PC-3 (cell line): ENCODE measurements around the gene NPLOC4. TPM values are rescaled to one million over a fixed set of nuclear protein-coding genes. Genes with fewer than 3 reads are reported as not detected.
A peak's percentile ranks its signal among the peaks of the same experiment; 100 is the strongest.
"Not testable (repeated sequence)": the region's sequence is repeated elsewhere in the genome, so short reads cannot be mapped to it uniquely, and the experiment has no call there.

ENCODE experiments used
- ATAC-seq: fragments of 200-7000 bp; cut with Tn5 transposase; 2 replicates; pipeline ENCODE4 v1.9.1; 2020; ENCODE audit warnings: mild to moderate bottlenecking, moderate library complexity
- BruUV-seq: library from RNA; stranded (reverse); fragments of 400-500 nt; replicated peaks from 2 replicates; lab custom pipeline; 2021; lab: Mats Ljungman, UMichigan
- CTCF ChIA-PET: fragments of 300-600 bp; sonication (Branson Sonifier 250); formaldehyde crosslinking; loops from one replicate; lab custom pipeline; 2022; ENCODE audit warnings: antibody characterized with exemption; lab: Charles Lee
- POLR2A ChIA-PET: fragments of 300-600 bp; sonication (Branson Sonifier 250); formaldehyde crosslinking; loops from one replicate; lab custom pipeline; 2022; ENCODE audit warnings: antibody characterized with exemption; ENCODE audit not compliant: unreplicated experiment; lab: Charles Lee
- DNase-seq: peaks from one replicate; pipeline ENCODE4 v3.0.0-alpha.2; 2015
- H2AFZ ChIP-seq: fragments of 300-600 bp; sonication (generic); 2 replicates; pipeline ENCODE4 v1.6.0; 2016; ENCODE audit warnings: antibody characterized with exemption, low read length
- H3F3A ChIP-seq: fragments of 300-600 bp; sonication (generic); one replicate; pipeline ENCODE4 v1.6.0; 2017; ENCODE audit warnings: antibody characterized with exemption, low read length, control low read depth, mild to moderate bottlenecking; ENCODE audit not compliant: unreplicated experiment
- H3K27ac ChIP-seq: fragments of 300-600 bp; sonication (generic); 2 replicates; pipeline ENCODE4 v1.5.1; 2016; ENCODE audit warnings: mild to moderate bottlenecking, low read length
- H3K27me3 ChIP-seq: fragments of 300-600 bp; sonication (generic); 2 replicates; pipeline ENCODE4 v1.6.1; 2016; ENCODE audit warnings: low read length, mixed read lengths
- H3K36me3 ChIP-seq: fragments of 300-600 bp; sonication (generic); 2 replicates; pipeline ENCODE4 v1.6.1; 2016; ENCODE audit warnings: low read depth, mixed run types, low read length, mixed read lengths
- H3K4me1 ChIP-seq: fragments of 300-600 bp; sonication (generic); 2 replicates; pipeline ENCODE4 v1.5.1; 2016; ENCODE audit warnings: low read length; ENCODE audit not compliant: insufficient read depth
- H3K4me2 ChIP-seq: fragments of 300-600 bp; sonication (generic); 2 replicates; pipeline ENCODE4 v1.6.0; 2016; ENCODE audit warnings: low read length
- H3K4me3 ChIP-seq: fragments of 300-600 bp; sonication (generic); 2 replicates; pipeline ENCODE4 v1.5.1; 2016; ENCODE audit warnings: mild to moderate bottlenecking, low read length, mixed read lengths
- H3K79me2 ChIP-seq: fragments of 300-600 bp; sonication (generic); 2 replicates; pipeline ENCODE4 v1.6.1; 2017; ENCODE audit warnings: low read length, mixed read lengths
- H3K9ac ChIP-seq: fragments of 300-600 bp; sonication (generic); 2 replicates; pipeline ENCODE4 v1.6.0; 2016; ENCODE audit warnings: mild to moderate bottlenecking, low read length
- H3K9me2 ChIP-seq: fragments of 300-600 bp; sonication (generic); replicated peaks from 2 replicates; pipeline ENCODE4 v1.6.1; 2016; ENCODE audit warnings: mixed run types, low read length, mixed read lengths
- H3K9me3 ChIP-seq: fragments of 300-600 bp; sonication (generic); 2 replicates; pipeline ENCODE4 v1.6.1; 2016; ENCODE audit warnings: low read length, mixed read lengths
- H4K20me1 ChIP-seq: fragments of 300-600 bp; sonication (generic); 2 replicates; pipeline ENCODE4 v1.6.1; 2016; ENCODE audit warnings: low read length, mixed read lengths
- EZH2 ChIP-seq: fragments of 300-600 bp; sonication (generic); IDR thresholded peaks from one replicate; pipeline ENCODE4 v1.6.1; 2017; ENCODE audit warnings: antibody characterized with exemption, mild to moderate bottlenecking, low read length; ENCODE audit not compliant: unreplicated experiment
- EZH2phosphoT487 ChIP-seq: fragments of 300-600 bp; sonication (generic); IDR thresholded peaks from 2 replicates; pipeline ENCODE4 v1.6.1; 2018; ENCODE audit warnings: mild to moderate bottlenecking, antibody characterized with exemption, low read length, borderline replicate concordance
- intact Hi-C: fragments of 100-400 bp; cut with micrococcal nuclease; formaldehyde crosslinking; loops from 2 replicates; pipeline ENCODE4 v1.9.0; 2023
- total RNA-seq: library from RNA; depleted of rRNA; stranded (reverse); fragments of >200 nt; gene quantifications from 2 replicates; pipeline ENCODE4 v1.2.3, GENCODE V29; 2014
- TF ChIP-seq, protein P1 (sequence below): fragments of 300-600 bp; sonication (generic); conservative IDR thresholded peaks from 2 replicates; pipeline ENCODE4 v1.5.1; 2017; ENCODE audit warnings: antibody characterized with exemption, low read depth, mild to moderate bottlenecking, low read length

The NPLOC4 gene
- total RNA-seq, 1 experiment from 2014 or later, result 109 TPM

DNA sequence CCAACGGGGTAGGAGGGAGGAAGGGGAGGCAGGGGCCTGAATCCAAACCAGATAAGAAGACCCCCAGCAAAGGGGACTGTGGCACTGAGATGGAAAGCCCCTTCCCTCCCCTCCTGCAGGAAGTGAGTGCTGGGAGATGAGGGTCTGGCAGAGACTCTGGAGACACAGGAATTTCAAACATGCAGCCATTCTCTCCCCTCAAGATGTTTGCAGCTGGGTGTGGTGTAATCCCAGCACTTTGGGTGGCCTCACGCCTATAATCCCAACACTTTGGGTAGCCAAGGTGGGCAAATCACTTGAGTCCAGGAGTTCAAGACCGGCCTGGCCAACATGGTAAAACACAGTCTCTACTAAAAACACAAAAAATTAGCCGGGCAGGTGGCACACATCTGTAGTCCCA, 50.8 kb downstream of the NPLOC4 start:
- H3K4me2 ChIP-seq, result no peak overlapping the region
- no peaks in the 10 kb centered on the region for H3K9me3 ChIP-seq
- H3K4me3 ChIP-seq, result no peak overlapping the region
- ChIA-PET POLR2A (no interaction called here), CTCF (no interaction called here)
- TF ChIP-seq EZH2, result no peak
- TF ChIP-seq, protein P1, sequence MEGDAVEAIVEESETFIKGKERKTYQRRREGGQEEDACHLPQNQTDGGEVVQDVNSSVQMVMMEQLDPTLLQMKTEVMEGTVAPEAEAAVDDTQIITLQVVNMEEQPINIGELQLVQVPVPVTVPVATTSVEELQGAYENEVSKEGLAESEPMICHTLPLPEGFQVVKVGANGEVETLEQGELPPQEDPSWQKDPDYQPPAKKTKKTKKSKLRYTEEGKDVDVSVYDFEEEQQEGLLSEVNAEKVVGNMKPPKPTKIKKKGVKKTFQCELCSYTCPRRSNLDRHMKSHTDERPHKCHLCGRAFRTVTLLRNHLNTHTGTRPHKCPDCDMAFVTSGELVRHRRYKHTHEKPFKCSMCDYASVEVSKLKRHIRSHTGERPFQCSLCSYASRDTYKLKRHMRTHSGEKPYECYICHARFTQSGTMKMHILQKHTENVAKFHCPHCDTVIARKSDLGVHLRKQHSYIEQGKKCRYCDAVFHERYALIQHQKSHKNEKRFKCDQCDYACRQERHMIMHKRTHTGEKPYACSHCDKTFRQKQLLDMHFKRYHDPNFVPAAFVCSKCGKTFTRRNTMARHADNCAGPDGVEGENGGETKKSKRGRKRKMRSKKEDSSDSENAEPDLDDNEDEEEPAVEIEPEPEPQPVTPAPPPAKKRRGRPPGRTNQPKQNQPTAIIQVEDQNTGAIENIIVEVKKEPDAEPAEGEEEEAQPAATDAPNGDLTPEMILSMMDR, result no peak
- no peak for TF ChIP-seq EZH2phosphoT487
- H3K27me3 ChIP-seq, result no peaks in the 10 kb centered on the region
- no peak overlapping the region for H3K9ac ChIP-seq
- ATAC-seq (no peak), DNase-seq (no peak)
- peaks cover 61% of the 10 kb centered on the region for H4K20me1 ChIP-seq
- no peak overlapping the region for H2AFZ ChIP-seq
- intact Hi-C loops, result no loop called here
- no peak overlapping the region for H3K27ac ChIP-seq
- H3K4me1 ChIP-seq, result peaks cover 28% of the 10 kb centered on the region
- peaks cover 12% of the 10 kb centered on the region for H3F3A ChIP-seq
- H3K79me2 ChIP-seq, result peaks cover 29% of the 10 kb centered on the region
- H3K9me2 ChIP-seq, result no peaks in the 10 kb centered on the region
- peaks cover 74% of the 10 kb centered on the region for H3K36me3 ChIP-seq
- BruUV-seq, result no TSS peak

- Histone ChIP-seq H3K4me1 (peaks cover 28% of the 10 kb centered on the region), H4K20me1 (peaks cover 61% of the 10 kb centered on the region), H3K79me2 (peaks cover 28% of the 10 kb centered on the region), H3F3A (peaks cover 12% of the 10 kb centered on the region), H3K36me3 (peaks cover 68% of the 10 kb centered on the region)
- H3K9me3 ChIP-seq, H3K27me3 ChIP-seq, H2AFZ ChIP-seq, POLR2A ChIA-PET, H3K4me3 ChIP-seq, H3K27ac ChIP-seq, ATAC-seq, BruUV-seq, DNase-seq, H3K4me2 ChIP-seq, H3K9me2 ChIP-seq, H3K9ac ChIP-seq, CTCF ChIA-PET: not testable (repeated sequence)
- intact Hi-C loops, result loop anchor here (1.0 to 2.0 kb wide), 2 partner anchors 8 to 16 kb away; no protein-coding TSS in a partner anchor
Observed at GRCh38 chr17:81584771-81585170, 52.1 kb downstream of the NPLOC4 start.

DNA sequence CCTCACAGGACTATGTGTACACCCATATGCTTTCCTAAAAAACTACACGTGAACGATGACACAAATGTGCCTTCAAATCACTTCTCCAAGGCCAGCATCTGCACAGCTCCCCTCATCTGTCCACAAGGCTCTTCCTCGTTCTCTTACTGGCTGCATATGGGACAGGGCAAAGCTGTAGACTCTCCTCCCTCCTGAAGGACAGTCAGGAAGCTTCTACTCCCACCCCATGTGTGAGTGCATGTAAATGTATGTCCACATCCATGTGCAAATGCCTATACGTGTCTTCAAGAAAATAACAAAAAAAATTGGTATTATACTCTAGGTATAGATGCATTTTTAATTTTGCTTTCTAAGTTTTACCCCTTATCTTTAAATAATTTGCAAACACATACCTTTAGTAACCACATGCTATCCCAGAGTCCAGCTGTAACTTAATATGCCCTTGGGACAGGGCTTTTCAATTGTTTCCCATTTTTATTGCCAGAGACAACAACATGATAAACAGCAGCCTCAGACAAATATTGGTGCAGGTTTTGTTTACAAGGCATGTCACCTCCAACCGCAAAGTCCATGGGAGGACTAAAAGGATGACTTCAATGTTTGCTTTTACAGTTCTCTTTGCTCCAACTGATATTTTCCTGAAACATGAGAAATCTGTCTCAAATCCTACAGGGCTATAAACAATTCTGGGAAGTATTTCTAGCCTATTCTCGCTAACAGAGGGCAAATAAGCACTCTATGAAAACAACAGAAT, 53.1 kb downstream of the NPLOC4 start:
- intact Hi-C loops, result loop anchor here (1.0 to 2.0 kb wide), 2 partner anchors 7 to 17 kb away; no protein-coding TSS in a partner anchor
- H2AFZ ChIP-seq, result no peak overlapping the region
- TF ChIP-seq EZH2 (no peak), EZH2phosphoT487 (peak; percentile 82)
- H3F3A ChIP-seq, result peaks cover 12% of the 10 kb centered on the region
- H3K4me1 ChIP-seq, result peaks cover 28% of the 10 kb centered on the region
- peak overlapping the region; percentile 45 for H3K27ac ChIP-seq
- H3K4me2 ChIP-seq, result peak overlapping the region; percentile 55
- peaks cover 60% of the 10 kb centered on the region for H3K36me3 ChIP-seq
- POLR2A ChIA-PET, result no interaction called here
- H3K9ac ChIP-seq, result no peak overlapping the region
- peaks cover 28% of the 10 kb centered on the region for H3K79me2 ChIP-seq
- no peaks in the 10 kb centered on the region for H3K27me3 ChIP-seq
- CTCF ChIA-PET, result interaction anchor here (0.5 to 0.7 kb wide), 2 partner anchors 33 to 214 kb away, joined by 3 read pairs; no protein-coding TSS in a partner anchor
- no peaks in the 10 kb centered on the region for H3K9me3 ChIP-seq
- no peak overlapping the region for H3K4me3 ChIP-seq
- peaks cover 63% of the 10 kb centered on the region for H4K20me1 ChIP-seq
- peak; percentile 89 for ATAC-seq
- no TSS peak for BruUV-seq
- DNase-seq, result peak; percentile 86
- H3K9me2 ChIP-seq, result no peaks in the 10 kb centered on the region
